ENCODE measurements around the gene ABRAXAS1.

ABRAXAS1 gene

GRCh38 chr4:83484500-83485461 lies at the start of gene ABRAXAS1:
Gene ABRAXAS1, minus strand, starts transcription at chr4:83485100. Its CDS starts 28 bp downstream, at chr4:83485072.
- no peak for TF ChIP-seq GATA2 (IDR thresholded peaks at IDR 0.05; ENCODE audit: low read depth, low read length)
- TF ChIP-seq GATA3 (IDR thresholded peaks at IDR 0.05; ENCODE audit: low read depth, low read length): no peak

GRCh38 chr4:83527671-83528070 lies 42.8 kb upstream of the ABRAXAS1 start:
- TF ChIP-seq GATA3 (IDR thresholded peaks at IDR 0.05; ENCODE audit: low read depth, low read length) (no peak), GATA2 (IDR thresholded peaks at IDR 0.05; ENCODE audit: low read depth, low read length) (no peak)

- TF ChIP-seq GATA2 (IDR thresholded peaks at IDR 0.05; ENCODE audit: low read depth, low read length) (no peak), GATA3 (IDR thresholded peaks at IDR 0.05; ENCODE audit: low read depth, low read length) (no peak)
Measured at GRCh38 chr4:83522239-83522638, 37.3 kb upstream of the ABRAXAS1 start.

- TF ChIP-seq GATA2 (IDR thresholded peaks at IDR 0.05; ENCODE audit: low read depth, low read length) (no peak), GATA3 (IDR thresholded peaks at IDR 0.05; ENCODE audit: low read depth, low read length) (no peak)
Measured at GRCh38 chr4:83516042-83516772, 31.3 kb upstream of the ABRAXAS1 start.

- TF ChIP-seq GATA3 (IDR thresholded peaks at IDR 0.05; ENCODE audit: low read depth, low read length): no peak
- no peak for TF ChIP-seq GATA2 (IDR thresholded peaks at IDR 0.05; ENCODE audit: low read depth, low read length)
Measured at GRCh38 chr4:83510442-83510841, 25.5 kb upstream of the ABRAXAS1 start.

GRCh38 chr4:83504996-83505395 lies 20.1 kb upstream of the ABRAXAS1 start:
- TF ChIP-seq GATA2 (IDR thresholded peaks at IDR 0.05; ENCODE audit: low read depth, low read length) (no peak), GATA3 (IDR thresholded peaks at IDR 0.05; ENCODE audit: low read depth, low read length) (no peak)

- TF ChIP-seq GATA2 (IDR thresholded peaks at IDR 0.05; ENCODE audit: low read depth, low read length): no peak
- no peak for TF ChIP-seq GATA3 (IDR thresholded peaks at IDR 0.05; ENCODE audit: low read depth, low read length)
Measured at GRCh38 chr4:83504503-83504902, 19.6 kb upstream of the ABRAXAS1 start.

GRCh38 chr4:83503974-83504373 lies 19.1 kb upstream of the ABRAXAS1 start:
- TF ChIP-seq GATA2 (IDR thresholded peaks at IDR 0.05; ENCODE audit: low read depth, low read length) (no peak), GATA3 (IDR thresholded peaks at IDR 0.05; ENCODE audit: low read depth, low read length) (no peak)

- no peak for TF ChIP-seq GATA3 (IDR thresholded peaks at IDR 0.05; ENCODE audit: low read depth, low read length)
- no peak for TF ChIP-seq GATA2 (IDR thresholded peaks at IDR 0.05; ENCODE audit: low read depth, low read length)
Measured at GRCh38 chr4:83498187-83498586, 13.3 kb upstream of the ABRAXAS1 start.

GRCh38 chr4:83490876-83491450 lies 6.1 kb upstream of the ABRAXAS1 start:
- TF ChIP-seq GATA2 (IDR thresholded peaks at IDR 0.05; ENCODE audit: low read depth, low read length) (no peak), GATA3 (IDR thresholded peaks at IDR 0.05; ENCODE audit: low read depth, low read length) (no peak)

- TF ChIP-seq GATA3 (IDR thresholded peaks at IDR 0.05; ENCODE audit: low read depth, low read length) (no peak), GATA2 (IDR thresholded peaks at IDR 0.05; ENCODE audit: low read depth, low read length) (no peak)
Measured at GRCh38 chr4:83489711-83490326, 4.9 kb upstream of the ABRAXAS1 start.

GRCh38 chr4:83486457-83487129 lies 1.7 kb upstream of the ABRAXAS1 start:
- TF ChIP-seq GATA2 (IDR thresholded peaks at IDR 0.05; ENCODE audit: low read depth, low read length) (no peak), GATA3 (IDR thresholded peaks at IDR 0.05; ENCODE audit: low read depth, low read length) (no peak)

- TF ChIP-seq GATA2 (IDR thresholded peaks at IDR 0.05; ENCODE audit: low read depth, low read length) (no peak), GATA3 (IDR thresholded peaks at IDR 0.05; ENCODE audit: low read depth, low read length) (no peak)
Measured at GRCh38 chr4:83473966-83474365, 10.9 kb downstream of the ABRAXAS1 start.
